ENCODE measurements around the gene LSMEM2.

DNA sequence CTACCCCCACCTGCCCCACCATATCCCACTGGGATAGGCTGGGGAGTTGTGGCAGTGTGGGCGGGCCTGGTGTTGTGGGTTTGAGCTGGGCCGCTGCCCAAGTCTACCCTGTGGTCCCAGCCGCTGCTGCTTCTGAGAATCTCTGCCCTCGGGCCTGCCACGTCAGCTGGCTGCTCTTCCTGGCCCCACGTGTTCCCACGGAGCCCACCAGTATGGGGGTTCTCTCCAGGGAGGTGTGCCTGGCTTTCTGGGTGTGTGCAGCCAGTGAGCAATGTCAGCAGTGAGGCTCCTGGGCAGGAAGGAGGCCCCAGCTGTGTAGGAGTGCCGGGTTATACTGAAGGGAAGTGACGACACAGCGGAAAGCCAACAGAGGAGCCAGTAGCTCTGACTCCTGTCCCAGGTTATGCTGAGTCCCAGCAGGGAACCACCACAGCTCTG lies 32.4 kb upstream of the LSMEM2 start:
- TF ChIP-seq, protein P1, sequence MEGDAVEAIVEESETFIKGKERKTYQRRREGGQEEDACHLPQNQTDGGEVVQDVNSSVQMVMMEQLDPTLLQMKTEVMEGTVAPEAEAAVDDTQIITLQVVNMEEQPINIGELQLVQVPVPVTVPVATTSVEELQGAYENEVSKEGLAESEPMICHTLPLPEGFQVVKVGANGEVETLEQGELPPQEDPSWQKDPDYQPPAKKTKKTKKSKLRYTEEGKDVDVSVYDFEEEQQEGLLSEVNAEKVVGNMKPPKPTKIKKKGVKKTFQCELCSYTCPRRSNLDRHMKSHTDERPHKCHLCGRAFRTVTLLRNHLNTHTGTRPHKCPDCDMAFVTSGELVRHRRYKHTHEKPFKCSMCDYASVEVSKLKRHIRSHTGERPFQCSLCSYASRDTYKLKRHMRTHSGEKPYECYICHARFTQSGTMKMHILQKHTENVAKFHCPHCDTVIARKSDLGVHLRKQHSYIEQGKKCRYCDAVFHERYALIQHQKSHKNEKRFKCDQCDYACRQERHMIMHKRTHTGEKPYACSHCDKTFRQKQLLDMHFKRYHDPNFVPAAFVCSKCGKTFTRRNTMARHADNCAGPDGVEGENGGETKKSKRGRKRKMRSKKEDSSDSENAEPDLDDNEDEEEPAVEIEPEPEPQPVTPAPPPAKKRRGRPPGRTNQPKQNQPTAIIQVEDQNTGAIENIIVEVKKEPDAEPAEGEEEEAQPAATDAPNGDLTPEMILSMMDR (conservative IDR thresholded peaks at IDR 0.05; ENCODE audit: low read depth, low read length) = 0 out of 2 replicates have a peak, but pooled peaks have one; percentile 2
- no peak for TF ChIP-seq EZH2 (IDR thresholded peaks at IDR 0.05; ENCODE audit: borderline replicate concordance, low read depth, low read length, poor library complexity, severe bottlenecking)

Data from A673 (cell line).